Heart right ventricle (tissue), 16 donors: Measurements from ENCODE around the gene HPGDS. TPM values are rescaled to one million over a fixed set of nuclear protein-coding genes. Genes with fewer than 3 reads are reported as not detected.

Experiments used
- ATAC-seq, 8 donors: fragments of 200-7000 bp; cut with Tn5 transposase; one replicate each; pipeline ENCODE4 v1.9.1; 2020; ENCODE audit warnings: mild to moderate bottlenecking in 8 of 8, moderate library complexity in 8 of 8, moderate number of reproducible peaks in 1 of 8
- DNase-seq, 2 donors: peaks; one replicate each; pipeline ENCODE4 v3.0.0-alpha.2; 2020
- H3K27ac ChIP-seq, 10 donors: fragments of 200-600 bp; sonication (generic) in 2 of 10; one replicate each; pipeline versions ENCODE4 v1.5.0 to v1.8.0; 2020 to 2022; ENCODE audit warnings: mild to moderate bottlenecking in 3 of 10
- H3K27me3 ChIP-seq, 7 donors: fragments of 200-600 bp; one replicate each; pipeline ENCODE4 v1.8.0; 2021 to 2022; ENCODE audit warnings: mild to moderate bottlenecking in 2 of 7
- H3K36me3 ChIP-seq, 9 donors: fragments of 200-600 bp; sonication (generic) in 1 of 9; one replicate each; pipeline versions ENCODE4 v1.5.0 to v1.8.0; 2020 to 2022; ENCODE audit warnings: mild to moderate bottlenecking in 2 of 9
- H3K4me1 ChIP-seq, 9 donors: fragments of 200-600 bp; sonication (generic) in 1 of 9; one replicate each; pipeline versions ENCODE4 v1.5.0 to v1.8.0; 2020 to 2022; ENCODE audit warnings: mild to moderate bottlenecking in 4 of 9
- H3K4me3 ChIP-seq, 10 donors: fragments of 200-600 bp; sonication (generic) in 2 of 10; one replicate each; pipeline versions ENCODE4 v1.5.0 to v1.8.0; 2020 to 2022; ENCODE audit warnings: mild to moderate bottlenecking in 7 of 10, moderate library complexity in 2 of 10
- H3K9me3 ChIP-seq, 11 donors: fragments of 200-600 bp in 10 of 11; sonication (generic) in 2 of 11; one replicate each; pipeline versions ENCODE4 v1.5.0 to v1.8.0; 2013 to 2022; ENCODE audit warnings: mild to moderate bottlenecking in 2 of 11, control low read depth in 1 of 11, moderate library complexity in 1 of 11
- WGBS, 2 donors: extraction: QIAGEN DNeasy Blood & Tissue Kit; methylation state at CpG; one replicate each; pipeline ENCODE4 v1.1.7; 2013; ENCODE audit warnings: inconsistent platforms in 1 of 2; 5-methylcytosine and 5-hydroxymethylcytosine counted together
- intact Hi-C, 10 donors: fragments of 100-400 bp; cut with DNase I; formaldehyde crosslinking; loops; one replicate each; pipeline versions ENCODE4 v1.11.1 to v1.14.2; 2022
- polyA plus RNA-seq, 2 donors: library from polyadenylated mRNA; stranded (reverse); fragments of 200-250 nt; gene quantifications; one replicate each; pipeline ENCODE4 v1.2.3, GENCODE V29; 2013
- total RNA-seq, 10 donors: library from RNA; stranded (reverse); fragmentation: NEBNext Ultra II Directional in 3 of 10; extraction: Animal tissue kit (Norgen Biotek cat#: 25700) in 3 of 10; gene quantifications; one replicate each; pipeline versions ENCODE4 v1.2.1 to v1.2.4, GENCODE V29; 2021 to 2023
- TF ChIP-seq, protein P1 (sequence below), 9 donors: fragments of 200-600 bp; sonication (generic) in 2 of 9; IDR thresholded peaks; one replicate each; pipeline versions ENCODE4 v1.5.0 to v1.8.0; 2021 to 2022; ENCODE audit warnings: antibody characterized with exemption in 9 of 9, mild to moderate bottlenecking in 5 of 9, moderate library complexity in 1 of 9
- donor health status: Arrhythmogenic right ventricular cardiomyopathy.
- donor health status: ischemic (EF 13 %, LVEDD 7.1; RV severe dilation, severe dysfunction).
- donor health status: healthy with polysubstance abuse.
- donor health status: DM: no; HTN: yes; CAD: no.
- donor health status: DM: no; HTN: no; CAD: no.
- donor health status: ischemic (EF 25% LVEDD 6.9; RV normal size, moderate dysfunction).
- donor health status: ischemic (EF 25% LVEDD 5.7; RV mildly dilated, moderate dysfunction).
- donor health status: healthy.
- donor health status: DM: yes; HTN: yes; CAD: no.
- donor health status: Ischemic cardiomyopathy.
- donor health status: ischemic (EF 35%, LVEDD 5.7; RV mildly dilated, moderate dysfunction).
- donor health status: nonischemic (EF 11% LVEDD 7.7; RV severe dilation, severe dysfunction).
- donor health status: DM: yes; HTN: yes; CAD: no.
- donor health status: PGD.
- donor health status: ischemic (EF 29% LVEDD 5.4; RV normal size, mild dysfunction).
- donor health status: nonischemic (EF 23%, LVEDD 6.1; RV moderate dilation, normal function).

Gene HPGDS
- total and polyA plus RNA-seq, 12 donors, result 0.13 to 3.0 (median 1.0) TPM

GRCh38 chr4:94352163-94352562, 9.5 kb upstream of the HPGDS start:
- H3K9me3 ChIP-seq, result no peaks in the 10 kb centered on the region

GRCh38 chr4:94351319-94351718, 8.7 kb upstream of the HPGDS start:
- DNase-seq (no peak), ATAC-seq (no peak)
- intact Hi-C loops, result no loop called here
- H3K27ac ChIP-seq, result no peak overlapping the region
- 62 to 68% methylated on average over 1 of the region's 1 CpG for WGBS, 2 donors
- H3K9me3 ChIP-seq, result no peaks in the 10 kb centered on the region
- peaks cover 0 to 6% (median 0%) of the 10 kb centered on the region in 9 donors for H3K4me1 ChIP-seq
- no peak overlapping the region for H3K4me3 ChIP-seq
- no peaks in the 10 kb centered on the region for H3K27me3 ChIP-seq
- TF ChIP-seq, protein P1, sequence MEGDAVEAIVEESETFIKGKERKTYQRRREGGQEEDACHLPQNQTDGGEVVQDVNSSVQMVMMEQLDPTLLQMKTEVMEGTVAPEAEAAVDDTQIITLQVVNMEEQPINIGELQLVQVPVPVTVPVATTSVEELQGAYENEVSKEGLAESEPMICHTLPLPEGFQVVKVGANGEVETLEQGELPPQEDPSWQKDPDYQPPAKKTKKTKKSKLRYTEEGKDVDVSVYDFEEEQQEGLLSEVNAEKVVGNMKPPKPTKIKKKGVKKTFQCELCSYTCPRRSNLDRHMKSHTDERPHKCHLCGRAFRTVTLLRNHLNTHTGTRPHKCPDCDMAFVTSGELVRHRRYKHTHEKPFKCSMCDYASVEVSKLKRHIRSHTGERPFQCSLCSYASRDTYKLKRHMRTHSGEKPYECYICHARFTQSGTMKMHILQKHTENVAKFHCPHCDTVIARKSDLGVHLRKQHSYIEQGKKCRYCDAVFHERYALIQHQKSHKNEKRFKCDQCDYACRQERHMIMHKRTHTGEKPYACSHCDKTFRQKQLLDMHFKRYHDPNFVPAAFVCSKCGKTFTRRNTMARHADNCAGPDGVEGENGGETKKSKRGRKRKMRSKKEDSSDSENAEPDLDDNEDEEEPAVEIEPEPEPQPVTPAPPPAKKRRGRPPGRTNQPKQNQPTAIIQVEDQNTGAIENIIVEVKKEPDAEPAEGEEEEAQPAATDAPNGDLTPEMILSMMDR (IDR thresholded peaks at IDR 0.05), result no peak
- no peaks in the 10 kb centered on the region for H3K36me3 ChIP-seq

More at GRCh38 chr4:94352163-94352562, 9.5 kb upstream of the HPGDS start:
- TF ChIP-seq, protein P1 (IDR thresholded peaks at IDR 0.05), result no peak
- Histone ChIP-seq H3K36me3 (no peaks in the 10 kb centered on the region), H3K4me1 (peaks cover 0 to 6% (median 0%) of the 10 kb centered on the region in 9 donors), H3K27ac (no peak overlapping the region), H3K27me3 (no peaks in the 10 kb centered on the region), H3K4me3 (no peak overlapping the region)
- ATAC-seq, result no peak
- intact Hi-C loops, result no loop called here
- WGBS, 2 donors, result 49 to 67% methylated on average over 4 of the region's 4 CpGs
- no peak for DNase-seq

DNA sequence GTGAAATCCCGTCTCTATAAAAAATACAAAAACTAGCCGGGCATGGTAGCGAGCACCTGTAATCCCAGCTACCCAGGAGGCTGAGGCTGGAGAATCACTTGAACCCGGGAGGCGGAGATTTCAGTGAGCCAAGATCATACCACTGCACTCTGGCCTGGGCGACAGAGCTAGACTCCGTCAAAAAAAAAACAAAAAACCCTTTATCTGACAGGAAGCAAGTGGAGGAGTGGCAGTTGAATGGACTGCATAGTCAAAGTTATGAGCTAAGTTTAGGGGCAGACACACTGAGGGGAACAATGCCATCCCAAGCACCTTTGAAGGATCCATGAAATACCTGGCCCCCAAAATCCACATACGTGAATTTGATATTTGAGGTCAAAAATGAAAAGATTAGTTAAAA, 7.5 kb upstream of the HPGDS start:
- intact Hi-C loops, result no loop called here

GRCh38 chr4:94349193-94349592, 6.6 kb upstream of the HPGDS start:
- intact Hi-C loops, result no loop called here
- 78 to 92% methylated on average over 1 of the region's 1 CpG for WGBS, 2 donors
- TF ChIP-seq, protein P1 (IDR thresholded peaks at IDR 0.05), result no peak

More for the DNA sequence above, 7.5 kb upstream of the HPGDS start:
- ATAC-seq, result no peak
- Histone ChIP-seq H3K36me3 (no peaks in the 10 kb centered on the region), H3K4me1 (peaks cover 0 to 13% (median 0%) of the 10 kb centered on the region in 9 donors), H3K27ac (no peak overlapping the region), H3K9me3 (no peaks in the 10 kb centered on the region), H3K27me3 (no peaks in the 10 kb centered on the region), H3K4me3 (no peak overlapping the region)
- TF ChIP-seq, protein P1 (IDR thresholded peaks at IDR 0.05), result no peak
- DNase-seq, result no peak
- WGBS, 2 donors, result 77 to 80% methylated on average over 8 of the region's 8 CpGs

More at GRCh38 chr4:94349193-94349592, 6.6 kb upstream of the HPGDS start:
- Histone ChIP-seq H3K9me3 (no peaks in the 10 kb centered on the region), H3K4me1 (peaks cover 0 to 20% (median 0%) of the 10 kb centered on the region in 9 donors), H3K27me3 (no peaks in the 10 kb centered on the region), H3K4me3 (no peak overlapping the region), H3K27ac (no peak overlapping the region), H3K36me3 (no peaks in the 10 kb centered on the region)
- no peak for DNase-seq
- ATAC-seq, result no peak
